ENCODE measurements around the gene PLEKHD1.

The PLEKHD1 gene

GRCh38 chr14:69518289-69519101, 34.0 kb downstream of the PLEKHD1 start:
- DNase-seq (ENCODE audit: low read depth in 2 of 2) = no peak

- DNase-seq (ENCODE audit: low read depth in 2 of 2) = no peak
These were observed 34.9 kb downstream of the PLEKHD1 start for GRCh38 chr14:69519204-69520100.

GRCh38 chr14:69522026-69522425, 37.5 kb downstream of the PLEKHD1 start:
- no peak for DNase-seq (ENCODE audit: low read depth in 2 of 2)

- no peak for DNase-seq (ENCODE audit: low read depth in 2 of 2)
These were observed 41.4 kb downstream of the PLEKHD1 start for GRCh38 chr14:69525896-69526295.

GRCh38 chr14:69527635-69528034, 43.1 kb downstream of the PLEKHD1 start:
- no peak for DNase-seq (ENCODE audit: low read depth in 2 of 2)

- DNase-seq (ENCODE audit: low read depth in 2 of 2) = no peak
These were observed 43.6 kb downstream of the PLEKHD1 start for GRCh38 chr14:69528143-69528542.

GRCh38 chr14:69528930-69529329, 44.4 kb downstream of the PLEKHD1 start:
- DNase-seq (ENCODE audit: low read depth in 2 of 2) = no peak

GRCh38 chr14:69529563-69529962, 45.0 kb downstream of the PLEKHD1 start:
- DNase-seq (ENCODE audit: low read depth in 2 of 2) = no peak

GRCh38 chr14:69530095-69530494, 45.6 kb downstream of the PLEKHD1 start:
- DNase-seq (ENCODE audit: low read depth in 2 of 2) = no peak

GRCh38 chr14:69531135-69531534, 46.6 kb downstream of the PLEKHD1 start:
- no peak for DNase-seq (ENCODE audit: low read depth in 2 of 2)

GRCh38 chr14:69532561-69533340, 48.2 kb downstream of the PLEKHD1 start:
- DNase-seq (ENCODE audit: low read depth in 2 of 2) = no peak

- no peak for DNase-seq (ENCODE audit: low read depth in 2 of 2)
These were observed 50.8 kb downstream of the PLEKHD1 start for GRCh38 chr14:69535230-69535848.

- no peak for DNase-seq (ENCODE audit: low read depth in 2 of 2)
These were observed 52.4 kb downstream of the PLEKHD1 start for GRCh38 chr14:69536971-69537370.

- no peak for DNase-seq (ENCODE audit: low read depth in 2 of 2)
These were observed 53.4 kb downstream of the PLEKHD1 start for GRCh38 chr14:69537900-69538299.

- no peak for DNase-seq (ENCODE audit: low read depth in 2 of 2)
These were observed 54.2 kb downstream of the PLEKHD1 start for GRCh38 chr14:69538766-69539165.

GRCh38 chr14:69539631-69540410, 55.3 kb downstream of the PLEKHD1 start:
- DNase-seq (ENCODE audit: low read depth in 2 of 2) = no peak

- DNase-seq (ENCODE audit: low read depth in 2 of 2) = no peak
These were observed 56.3 kb downstream of the PLEKHD1 start for GRCh38 chr14:69540654-69541335.

- no peak for DNase-seq (ENCODE audit: low read depth in 2 of 2)
These were observed 57.8 kb downstream of the PLEKHD1 start for GRCh38 chr14:69542311-69542710.

GRCh38 chr14:69543341-69544115, 59.0 kb downstream of the PLEKHD1 start:
- DNase-seq (ENCODE audit: low read depth in 2 of 2) = peak in 1 of 2 donors; percentile 4

Measured in stimulated activated CD8-positive, alpha-beta memory T cell treated with anti-CD3 and anti-CD28 coated beads, Interleukin-7, amount 100 ng/mL, for 1 hour (primary cell).